ENCODE results near the gene FPR2.
"Not testable (repeated sequence)": the region's sequence is repeated elsewhere in the genome, so short reads cannot be mapped to it uniquely, and the experiment has no call there.

The FPR2 gene

GRCh38 chr19:51739466-51740213 lies 21.3 kb upstream of the FPR2 start:
- peak; percentile 50 for DNase-seq (ENCODE audit: low read depth)

DNA sequence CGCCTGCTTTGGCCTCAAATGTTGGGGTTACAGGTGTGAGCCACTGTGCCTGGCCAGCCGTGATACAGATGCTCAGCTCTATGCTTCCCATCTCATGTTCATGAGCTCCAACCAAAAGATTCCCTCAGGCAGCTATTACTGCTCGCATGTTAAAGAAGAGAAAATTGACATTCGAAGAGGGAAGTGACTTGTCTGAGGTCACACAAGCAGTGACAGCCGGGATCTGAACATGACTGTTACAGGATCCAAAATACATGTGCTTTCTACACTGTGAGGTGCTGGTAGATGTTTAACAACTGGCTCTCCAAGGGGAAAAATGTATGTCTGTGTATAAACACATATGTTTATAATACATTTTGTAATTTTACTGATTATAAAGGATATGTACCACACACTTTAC lies 20.6 kb upstream of the FPR2 start:
- DNase-seq (ENCODE audit: low read depth) = no peak

- DNase-seq (ENCODE audit: low read depth) = peak; percentile 98
Observed at GRCh38 chr19:51742789-51743188, 18.2 kb upstream of the FPR2 start.

DNA sequence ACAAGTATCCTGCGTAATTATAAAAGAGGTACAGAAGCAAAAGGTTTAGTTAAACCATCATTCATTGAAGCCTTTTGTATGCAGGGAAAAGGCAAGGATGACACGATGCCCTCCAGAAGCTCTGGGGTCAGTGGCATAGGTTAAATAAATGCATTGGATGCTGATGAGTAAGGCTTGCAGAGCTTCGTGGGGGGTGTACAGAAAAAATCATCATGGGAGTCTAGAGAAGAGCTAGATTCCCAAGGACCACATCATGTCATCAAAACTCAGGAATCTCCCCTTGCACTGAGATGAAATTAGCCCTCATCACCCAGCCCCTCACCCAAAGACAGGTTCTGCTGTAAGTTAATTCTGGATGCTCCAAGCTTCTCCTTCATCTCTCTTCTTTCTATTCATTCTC lies 17.6 kb upstream of the FPR2 start:
- peak; percentile 76 for DNase-seq (ENCODE audit: low read depth)

DNA sequence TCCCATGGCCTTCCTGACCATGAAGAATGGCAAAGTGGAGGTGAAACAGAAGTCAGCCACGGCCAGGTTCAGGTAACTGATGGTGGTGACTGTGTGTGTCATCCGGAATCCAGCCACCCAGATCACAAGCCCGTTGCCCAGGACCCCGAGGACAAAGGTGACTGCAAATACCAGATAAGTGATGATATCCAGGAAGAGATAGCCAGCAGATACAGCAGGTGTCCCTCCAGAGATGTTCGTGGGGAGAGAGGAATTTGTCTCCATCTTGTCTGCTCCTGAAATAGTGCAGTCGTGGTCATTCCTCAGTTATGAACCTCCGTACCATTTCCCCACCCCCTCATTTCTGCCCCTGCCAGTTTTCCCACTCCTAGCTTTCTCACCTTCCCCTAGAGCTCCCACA lies 14.2 kb upstream of the FPR2 start:
- DNase-seq (ENCODE audit: low read depth) = no peak

- DNase-seq (ENCODE audit: low read depth) = peak; percentile 90
Observed at GRCh38 chr19:51749979-51750378, 11.0 kb upstream of the FPR2 start.

GRCh38 chr19:51750400-51751094 lies 10.4 kb upstream of the FPR2 start:
- DNase-seq (ENCODE audit: low read depth) = peak; percentile 96

DNA sequence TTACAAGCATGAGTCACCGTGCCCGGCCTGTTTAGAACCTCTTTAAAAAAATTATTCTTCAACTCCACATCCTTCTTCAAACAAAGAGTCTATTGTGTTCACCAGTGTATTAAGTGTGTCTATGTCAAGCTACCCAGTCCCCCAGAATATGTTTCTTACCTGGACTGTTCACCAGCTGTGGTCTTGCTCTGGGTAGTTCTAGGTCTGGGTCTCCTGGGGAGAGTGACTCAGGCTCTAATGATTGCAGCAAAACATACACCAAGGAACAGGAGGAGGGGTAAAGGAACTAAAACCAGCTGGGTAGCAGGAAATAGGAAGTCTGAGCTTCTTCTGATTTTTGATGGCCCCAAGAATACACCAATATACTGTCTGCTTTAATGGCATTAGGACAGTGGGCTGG lies 9.3 kb upstream of the FPR2 start, which contains the start of gene FPR1:
Gene FPR1, minus strand, starts transcription at position 224 of the 400 bp plus-strand sequence. CDS start 4,884 bp downstream, outside the sequence.
- DNase-seq (ENCODE audit: low read depth) = peak; percentile 92

- no peak for DNase-seq (ENCODE audit: low read depth)
Observed at GRCh38 chr19:51754109-51754508, 6.9 kb upstream of the FPR2 start.

DNA sequence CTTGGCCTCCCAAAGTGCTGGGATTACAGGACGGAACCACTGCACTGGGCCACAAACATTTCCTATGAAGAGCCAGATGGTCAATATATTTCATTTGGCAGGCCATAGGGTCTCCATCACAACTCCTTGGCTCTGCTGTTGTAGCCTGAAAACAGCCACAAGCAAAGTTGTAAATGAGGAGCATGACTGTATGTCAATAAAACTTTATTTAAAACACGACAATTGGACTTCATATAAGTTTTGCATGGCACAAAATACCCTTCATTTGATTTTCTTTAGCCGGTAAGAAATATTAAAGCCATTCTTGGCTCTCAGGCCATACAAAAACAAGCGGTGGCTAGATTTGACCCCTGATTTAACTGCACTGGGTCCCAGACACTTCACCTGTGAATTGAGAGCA lies 6.2 kb upstream of the FPR2 start:
- no peak for DNase-seq (ENCODE audit: low read depth)

GRCh38 chr19:51755571-51755970 lies 5.4 kb upstream of the FPR2 start:
- DNase-seq (ENCODE audit: low read depth) = no peak

- DNase-seq (ENCODE audit: low read depth) = no peak
Observed at GRCh38 chr19:51761696-51762095, 716 bp downstream of the FPR2 start.

GRCh38 chr19:51765086-51765485 lies 4.1 kb downstream of the FPR2 start:
- DNase-seq (ENCODE audit: low read depth) = no peak

DNA sequence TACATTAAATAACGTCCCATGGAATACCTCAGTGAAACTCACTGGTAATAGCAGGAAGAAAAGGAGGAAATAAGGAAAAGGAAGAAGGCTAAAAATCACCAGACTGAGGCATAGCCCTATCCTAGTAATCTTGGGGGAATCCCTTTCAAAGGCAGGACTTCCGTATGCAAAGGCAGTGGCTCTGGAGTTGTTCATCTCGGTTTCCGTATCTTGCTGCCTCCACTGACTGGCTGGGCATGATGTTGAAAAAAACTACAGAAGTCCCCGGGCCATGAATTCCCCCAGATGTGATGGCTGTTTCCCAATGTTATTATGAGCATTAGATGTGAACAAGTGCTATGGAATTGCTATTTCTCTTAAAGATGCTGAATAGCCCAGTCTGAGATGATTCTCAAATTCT lies 5.5 kb downstream of the FPR2 start:
- no peak for DNase-seq (ENCODE audit: low read depth)

GRCh38 chr19:51771376-51772130 lies 10.6 kb downstream of the FPR2 start:
- DNase-seq (ENCODE audit: low read depth) = peak; percentile 90

- DNase-seq (ENCODE audit: low read depth) = peak; percentile 33
Observed at GRCh38 chr19:51772977-51773376, 12.0 kb downstream of the FPR2 start.

DNA sequence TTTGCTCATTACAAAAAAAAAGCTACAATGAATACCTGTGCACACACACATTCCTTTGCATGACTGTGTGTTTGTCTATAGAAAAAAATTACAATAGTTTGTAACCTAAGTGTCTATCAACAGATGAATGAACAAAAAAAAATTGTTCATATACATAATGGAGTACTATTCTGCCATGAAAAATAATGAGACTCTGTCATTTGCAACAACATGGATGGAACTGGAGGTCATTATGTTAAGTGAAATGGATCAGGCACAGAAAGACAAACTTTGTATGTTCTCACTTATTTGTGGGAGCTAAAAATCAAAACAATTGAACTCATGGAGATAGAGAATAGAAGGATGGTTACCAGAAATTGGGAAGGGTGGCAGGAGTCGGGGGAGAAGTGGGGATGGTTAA lies 15.6 kb downstream of the FPR2 start:
- not testable (repeated sequence) for DNase-seq (ENCODE audit: low read depth)

- DNase-seq (ENCODE audit: low read depth) = peak; percentile 95
Observed at GRCh38 chr19:51777570-51778462, 16.8 kb downstream of the FPR2 start.

DNA sequence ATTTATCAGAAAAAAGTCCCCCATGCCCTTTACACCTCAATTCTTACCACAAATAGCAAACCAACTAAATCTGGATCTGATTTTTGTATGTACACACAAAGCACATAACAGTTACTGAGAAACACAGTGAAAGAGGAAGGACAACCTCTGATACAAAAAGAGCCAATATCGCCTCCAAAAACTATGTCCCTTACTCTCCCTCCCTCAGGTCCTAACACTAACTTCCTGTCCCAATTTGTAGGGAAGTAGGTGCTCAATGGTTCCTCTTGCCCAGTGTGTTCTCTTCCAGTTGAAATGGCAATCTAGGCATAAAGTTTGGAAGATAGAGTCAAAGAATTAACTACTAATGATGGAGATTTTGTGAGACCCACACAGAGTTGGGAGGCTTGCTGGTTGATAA lies 18.2 kb downstream of the FPR2 start:
- no peak for DNase-seq (ENCODE audit: low read depth)

GRCh38 chr19:51779703-51780102 lies 18.7 kb downstream of the FPR2 start:
- DNase-seq (ENCODE audit: low read depth) = no peak

DNA sequence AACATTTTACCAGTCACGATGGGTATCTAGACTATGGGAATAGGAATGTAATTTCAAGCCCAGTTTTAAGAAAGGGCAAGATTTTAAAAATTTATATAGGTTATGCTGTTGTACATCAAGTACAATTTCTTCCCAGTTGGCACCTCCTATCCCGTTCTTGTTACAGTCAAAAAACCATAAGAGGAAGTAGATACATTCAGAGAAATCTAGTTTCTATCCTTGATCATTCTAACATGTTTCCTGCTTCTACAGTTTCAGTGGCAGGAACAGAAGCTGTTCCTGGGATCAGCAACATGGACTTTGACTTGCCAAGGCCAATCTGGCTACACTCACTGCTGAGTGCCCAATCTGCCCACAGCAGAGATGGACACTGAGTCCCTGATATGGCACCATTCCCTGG lies 19.3 kb downstream of the FPR2 start:
- no peak for DNase-seq (ENCODE audit: low read depth)

DNA sequence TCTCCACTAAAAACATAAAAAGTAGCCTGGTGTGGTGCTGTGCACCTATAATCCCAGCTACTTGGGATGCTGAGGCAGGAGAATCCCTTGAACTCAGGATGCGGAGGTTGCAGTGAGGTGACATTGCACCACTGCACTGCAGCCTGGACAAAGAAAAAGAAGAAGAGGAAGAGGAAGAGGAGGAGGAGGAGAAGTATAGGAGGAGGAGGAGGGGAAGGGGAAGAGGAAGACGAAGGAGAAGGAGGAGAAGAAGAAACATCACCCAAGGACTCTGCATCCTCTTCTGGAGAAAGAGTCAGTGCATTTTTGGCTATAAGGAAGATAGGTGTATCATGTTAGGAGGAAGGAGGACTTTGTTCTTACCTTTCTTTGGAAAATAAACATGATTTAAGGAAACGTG lies 21.0 kb downstream of the FPR2 start:
- no peak for DNase-seq (ENCODE audit: low read depth)
